H1 (cell line): ENCODE results near the gene GPR65. TPM values are rescaled to one million over a fixed set of nuclear protein-coding genes. Genes with fewer than 3 reads are reported as not detected.

Experiments used
- TAF7 ChIP-seq: optimal IDR thresholded peaks from 2 replicates; pipeline ENCODE3; 2011; ENCODE audit warnings: low read depth, mild to moderate bottlenecking, inconsistent platforms, low read length, moderate library complexity, borderline replicate concordance
- polyA plus RNA-seq, 7 experiments: library from polyadenylated mRNA; depleted of rRNA in 3 of 7; stranded (reverse) in 5 of 7; unstranded in 2 of 7; fragments of >200 nt in 5 of 7; fragments of 200-250 nt in 2 of 7; gene quantifications; 1 replicate in 5 of 7; 2 replicates in 1 of 7; 4 replicates in 1 of 7; pipeline versions ENCODE4 v1.2.1 to v1.2.3, GENCODE V29; 2011 to 2013; ENCODE audit warnings: missing spikeins in 2 of 7, mixed read lengths in 2 of 7
- total RNA-seq: library from RNA; stranded (reverse); fragmentation: NEBNext Ultra II Directional; extraction: Animal tissue kit (Norgen Biotek cat#: 25700); gene quantifications from 2 replicates; pipeline ENCODE4 v1.2.1, GENCODE V29; 2021
- TF ChIP-seq, protein P1 (sequence below), 3 experiments: IDR thresholded peaks; 1 replicate in 2 of 3; 2 replicates in 1 of 3; pipeline versions ENCODE4 v1.5.1 to v1.6.1; 2011; ENCODE audit warnings: low read length in 3 of 3, mild to moderate bottlenecking in 3 of 3, inconsistent platforms in 2 of 3, low read depth in 1 of 3, moderate library complexity in 1 of 3; ENCODE audit not compliant: insufficient read depth in 1 of 3; ENCODE audit errors: control extremely low read depth in 1 of 3
- TF ChIP-seq, protein P2 (sequence below): fragments of 300-600 bp; sonication (generic); IDR thresholded peaks from 2 replicates; pipeline ENCODE4 v1.7.1; 2012; ENCODE audit warnings: low read length, moderate library complexity, mild to moderate bottlenecking, inconsistent platforms; ENCODE audit not compliant: insufficient replicate concordance

GPR65 gene
- total and polyA plus RNA-seq, 2 of the 8 experiments (the other 6 are each of a cell fraction or from before 2014, with no cell fraction given) = not detected

DNA sequence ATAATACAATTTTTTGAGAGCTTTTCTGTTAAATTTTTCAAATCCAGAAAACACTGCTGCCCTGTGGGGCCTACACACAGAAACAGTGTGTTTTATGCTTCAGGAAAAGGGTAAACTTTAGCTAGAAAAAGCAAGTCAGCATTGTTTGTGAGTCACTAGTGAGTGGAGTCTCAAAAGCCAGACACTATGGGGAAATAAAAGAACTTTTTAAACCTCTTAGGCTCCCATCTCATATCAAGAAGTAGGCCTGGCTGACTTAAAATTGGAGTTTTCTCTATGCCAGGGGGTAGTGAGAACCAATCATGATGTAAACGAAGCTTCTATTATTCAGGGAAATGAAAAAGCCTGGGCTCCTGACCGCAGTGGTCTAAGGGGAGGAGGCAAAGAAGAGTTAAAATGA is 12.6 kb downstream of the GPR65 start (continued):
- TF ChIP-seq, protein P1, sequence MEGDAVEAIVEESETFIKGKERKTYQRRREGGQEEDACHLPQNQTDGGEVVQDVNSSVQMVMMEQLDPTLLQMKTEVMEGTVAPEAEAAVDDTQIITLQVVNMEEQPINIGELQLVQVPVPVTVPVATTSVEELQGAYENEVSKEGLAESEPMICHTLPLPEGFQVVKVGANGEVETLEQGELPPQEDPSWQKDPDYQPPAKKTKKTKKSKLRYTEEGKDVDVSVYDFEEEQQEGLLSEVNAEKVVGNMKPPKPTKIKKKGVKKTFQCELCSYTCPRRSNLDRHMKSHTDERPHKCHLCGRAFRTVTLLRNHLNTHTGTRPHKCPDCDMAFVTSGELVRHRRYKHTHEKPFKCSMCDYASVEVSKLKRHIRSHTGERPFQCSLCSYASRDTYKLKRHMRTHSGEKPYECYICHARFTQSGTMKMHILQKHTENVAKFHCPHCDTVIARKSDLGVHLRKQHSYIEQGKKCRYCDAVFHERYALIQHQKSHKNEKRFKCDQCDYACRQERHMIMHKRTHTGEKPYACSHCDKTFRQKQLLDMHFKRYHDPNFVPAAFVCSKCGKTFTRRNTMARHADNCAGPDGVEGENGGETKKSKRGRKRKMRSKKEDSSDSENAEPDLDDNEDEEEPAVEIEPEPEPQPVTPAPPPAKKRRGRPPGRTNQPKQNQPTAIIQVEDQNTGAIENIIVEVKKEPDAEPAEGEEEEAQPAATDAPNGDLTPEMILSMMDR (IDR thresholded peaks at IDR 0.05; ENCODE audit: control extremely low read depth in 1 of 3, insufficient read depth in 1 of 3, low read depth in 1 of 3, low read length in 3 of 3) = no peak
- TF ChIP-seq, protein P2, sequence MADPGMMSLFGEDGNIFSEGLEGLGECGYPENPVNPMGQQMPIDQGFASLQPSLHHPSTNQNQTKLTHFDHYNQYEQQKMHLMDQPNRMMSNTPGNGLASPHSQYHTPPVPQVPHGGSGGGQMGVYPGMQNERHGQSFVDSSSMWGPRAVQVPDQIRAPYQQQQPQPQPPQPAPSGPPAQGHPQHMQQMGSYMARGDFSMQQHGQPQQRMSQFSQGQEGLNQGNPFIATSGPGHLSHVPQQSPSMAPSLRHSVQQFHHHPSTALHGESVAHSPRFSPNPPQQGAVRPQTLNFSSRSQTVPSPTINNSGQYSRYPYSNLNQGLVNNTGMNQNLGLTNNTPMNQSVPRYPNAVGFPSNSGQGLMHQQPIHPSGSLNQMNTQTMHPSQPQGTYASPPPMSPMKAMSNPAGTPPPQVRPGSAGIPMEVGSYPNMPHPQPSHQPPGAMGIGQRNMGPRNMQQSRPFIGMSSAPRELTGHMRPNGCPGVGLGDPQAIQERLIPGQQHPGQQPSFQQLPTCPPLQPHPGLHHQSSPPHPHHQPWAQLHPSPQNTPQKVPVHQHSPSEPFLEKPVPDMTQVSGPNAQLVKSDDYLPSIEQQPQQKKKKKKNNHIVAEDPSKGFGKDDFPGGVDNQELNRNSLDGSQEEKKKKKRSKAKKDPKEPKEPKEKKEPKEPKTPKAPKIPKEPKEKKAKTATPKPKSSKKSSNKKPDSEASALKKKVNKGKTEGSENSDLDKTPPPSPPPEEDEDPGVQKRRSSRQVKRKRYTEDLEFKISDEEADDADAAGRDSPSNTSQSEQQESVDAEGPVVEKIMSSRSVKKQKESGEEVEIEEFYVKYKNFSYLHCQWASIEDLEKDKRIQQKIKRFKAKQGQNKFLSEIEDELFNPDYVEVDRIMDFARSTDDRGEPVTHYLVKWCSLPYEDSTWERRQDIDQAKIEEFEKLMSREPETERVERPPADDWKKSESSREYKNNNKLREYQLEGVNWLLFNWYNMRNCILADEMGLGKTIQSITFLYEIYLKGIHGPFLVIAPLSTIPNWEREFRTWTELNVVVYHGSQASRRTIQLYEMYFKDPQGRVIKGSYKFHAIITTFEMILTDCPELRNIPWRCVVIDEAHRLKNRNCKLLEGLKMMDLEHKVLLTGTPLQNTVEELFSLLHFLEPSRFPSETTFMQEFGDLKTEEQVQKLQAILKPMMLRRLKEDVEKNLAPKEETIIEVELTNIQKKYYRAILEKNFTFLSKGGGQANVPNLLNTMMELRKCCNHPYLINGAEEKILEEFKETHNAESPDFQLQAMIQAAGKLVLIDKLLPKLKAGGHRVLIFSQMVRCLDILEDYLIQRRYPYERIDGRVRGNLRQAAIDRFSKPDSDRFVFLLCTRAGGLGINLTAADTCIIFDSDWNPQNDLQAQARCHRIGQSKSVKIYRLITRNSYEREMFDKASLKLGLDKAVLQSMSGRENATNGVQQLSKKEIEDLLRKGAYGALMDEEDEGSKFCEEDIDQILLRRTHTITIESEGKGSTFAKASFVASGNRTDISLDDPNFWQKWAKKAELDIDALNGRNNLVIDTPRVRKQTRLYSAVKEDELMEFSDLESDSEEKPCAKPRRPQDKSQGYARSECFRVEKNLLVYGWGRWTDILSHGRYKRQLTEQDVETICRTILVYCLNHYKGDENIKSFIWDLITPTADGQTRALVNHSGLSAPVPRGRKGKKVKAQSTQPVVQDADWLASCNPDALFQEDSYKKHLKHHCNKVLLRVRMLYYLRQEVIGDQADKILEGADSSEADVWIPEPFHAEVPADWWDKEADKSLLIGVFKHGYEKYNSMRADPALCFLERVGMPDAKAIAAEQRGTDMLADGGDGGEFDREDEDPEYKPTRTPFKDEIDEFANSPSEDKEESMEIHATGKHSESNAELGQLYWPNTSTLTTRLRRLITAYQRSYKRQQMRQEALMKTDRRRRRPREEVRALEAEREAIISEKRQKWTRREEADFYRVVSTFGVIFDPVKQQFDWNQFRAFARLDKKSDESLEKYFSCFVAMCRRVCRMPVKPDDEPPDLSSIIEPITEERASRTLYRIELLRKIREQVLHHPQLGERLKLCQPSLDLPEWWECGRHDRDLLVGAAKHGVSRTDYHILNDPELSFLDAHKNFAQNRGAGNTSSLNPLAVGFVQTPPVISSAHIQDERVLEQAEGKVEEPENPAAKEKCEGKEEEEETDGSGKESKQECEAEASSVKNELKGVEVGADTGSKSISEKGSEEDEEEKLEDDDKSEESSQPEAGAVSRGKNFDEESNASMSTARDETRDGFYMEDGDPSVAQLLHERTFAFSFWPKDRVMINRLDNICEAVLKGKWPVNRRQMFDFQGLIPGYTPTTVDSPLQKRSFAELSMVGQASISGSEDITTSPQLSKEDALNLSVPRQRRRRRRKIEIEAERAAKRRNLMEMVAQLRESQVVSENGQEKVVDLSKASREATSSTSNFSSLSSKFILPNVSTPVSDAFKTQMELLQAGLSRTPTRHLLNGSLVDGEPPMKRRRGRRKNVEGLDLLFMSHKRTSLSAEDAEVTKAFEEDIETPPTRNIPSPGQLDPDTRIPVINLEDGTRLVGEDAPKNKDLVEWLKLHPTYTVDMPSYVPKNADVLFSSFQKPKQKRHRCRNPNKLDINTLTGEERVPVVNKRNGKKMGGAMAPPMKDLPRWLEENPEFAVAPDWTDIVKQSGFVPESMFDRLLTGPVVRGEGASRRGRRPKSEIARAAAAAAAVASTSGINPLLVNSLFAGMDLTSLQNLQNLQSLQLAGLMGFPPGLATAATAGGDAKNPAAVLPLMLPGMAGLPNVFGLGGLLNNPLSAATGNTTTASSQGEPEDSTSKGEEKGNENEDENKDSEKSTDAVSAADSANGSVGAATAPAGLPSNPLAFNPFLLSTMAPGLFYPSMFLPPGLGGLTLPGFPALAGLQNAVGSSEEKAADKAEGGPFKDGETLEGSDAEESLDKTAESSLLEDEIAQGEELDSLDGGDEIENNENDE = no peak
- no peak for TF ChIP-seq TAF7
- TF ChIP-seq, all 59 proteins: peak for 0
